GM18870 (cell line): ENCODE data around the gene SLC16A1.
"Not testable (repeated sequence)": the region's sequence is repeated elsewhere in the genome, so short reads cannot be mapped to it uniquely, and the experiment has no call there.

Experiments used
- ATAC-seq: cut with Tn5 transposase; IDR thresholded peaks from one replicate; pipeline ENCODE4 v1.9.1; 2021; ENCODE audit warnings: moderate library complexity; ENCODE audit not compliant: unreplicated experiment

The SLC16A1 gene

GRCh38 chr1:112971006-112971405 is 15.0 kb upstream of the SLC16A1 start:
- no peak for ATAC-seq

GRCh38 chr1:112964347-112964746 is 8.4 kb upstream of the SLC16A1 start:
- ATAC-seq, result no peak

GRCh38 chr1:112961072-112961471 is 5.1 kb upstream of the SLC16A1 start:
- ATAC-seq, result no peak

GRCh38 chr1:112960384-112960783 is 4.4 kb upstream of the SLC16A1 start:
- ATAC-seq, result no peak

- not testable (repeated sequence) for ATAC-seq
Observed at GRCh38 chr1:112958236-112958635, 2.2 kb upstream of the SLC16A1 start.

GRCh38 chr1:112957133-112957812 is 1.3 kb upstream of the SLC16A1 start:
- peak; percentile 62 for ATAC-seq

- peak; percentile 3 for ATAC-seq
Observed at GRCh38 chr1:112956544-112957132, 642 bp upstream of the SLC16A1 start.

- peak; percentile 27 for ATAC-seq
Observed at GRCh38 chr1:112954945-112955772, 837 bp downstream of the SLC16A1 start.

GRCh38 chr1:112954017-112954650 is 1.9 kb downstream of the SLC16A1 start:
- no peak for ATAC-seq

- ATAC-seq, result no peak
Observed at GRCh38 chr1:112950426-112950825, 5.6 kb downstream of the SLC16A1 start.

GRCh38 chr1:112946683-112947082 is 9.3 kb downstream of the SLC16A1 start:
- ATAC-seq, result no peak

- no peak for ATAC-seq
Observed at GRCh38 chr1:112939810-112940209, 16.2 kb downstream of the SLC16A1 start.

- no peak for ATAC-seq
Observed at GRCh38 chr1:112938210-112938609, 17.8 kb downstream of the SLC16A1 start.

- no peak for ATAC-seq
Observed at GRCh38 chr1:112937495-112937894, 18.5 kb downstream of the SLC16A1 start.

GRCh38 chr1:112937070-112937469 is 18.9 kb downstream of the SLC16A1 start:
- no peak for ATAC-seq

- ATAC-seq, result no peak
Observed at GRCh38 chr1:112935461-112936111, 20.4 kb downstream of the SLC16A1 start.

- ATAC-seq, result no peak
Observed at GRCh38 chr1:112934577-112934976, 21.4 kb downstream of the SLC16A1 start.

- ATAC-seq, result no peak
Observed at GRCh38 chr1:112933820-112934571, 22.0 kb downstream of the SLC16A1 start.

- no peak for ATAC-seq
Observed at GRCh38 chr1:112929979-112930378, 26.0 kb downstream of the SLC16A1 start.

GRCh38 chr1:112927462-112927990 is 28.5 kb downstream of the SLC16A1 start:
- no peak for ATAC-seq
